GM18519 (cell line): ENCODE results near the gene LPCAT1.
"Not testable (repeated sequence)": the region's sequence is repeated elsewhere in the genome, so short reads cannot be mapped to it uniquely, and the experiment has no call there.

Source experiments
- ATAC-seq: cut with Tn5 transposase; IDR thresholded peaks from one replicate; pipeline ENCODE4 v1.9.1; 2021; ENCODE audit warnings: mild to moderate bottlenecking, moderate library complexity; ENCODE audit not compliant: unreplicated experiment, low FRiP score

The LPCAT1 gene

DNA sequence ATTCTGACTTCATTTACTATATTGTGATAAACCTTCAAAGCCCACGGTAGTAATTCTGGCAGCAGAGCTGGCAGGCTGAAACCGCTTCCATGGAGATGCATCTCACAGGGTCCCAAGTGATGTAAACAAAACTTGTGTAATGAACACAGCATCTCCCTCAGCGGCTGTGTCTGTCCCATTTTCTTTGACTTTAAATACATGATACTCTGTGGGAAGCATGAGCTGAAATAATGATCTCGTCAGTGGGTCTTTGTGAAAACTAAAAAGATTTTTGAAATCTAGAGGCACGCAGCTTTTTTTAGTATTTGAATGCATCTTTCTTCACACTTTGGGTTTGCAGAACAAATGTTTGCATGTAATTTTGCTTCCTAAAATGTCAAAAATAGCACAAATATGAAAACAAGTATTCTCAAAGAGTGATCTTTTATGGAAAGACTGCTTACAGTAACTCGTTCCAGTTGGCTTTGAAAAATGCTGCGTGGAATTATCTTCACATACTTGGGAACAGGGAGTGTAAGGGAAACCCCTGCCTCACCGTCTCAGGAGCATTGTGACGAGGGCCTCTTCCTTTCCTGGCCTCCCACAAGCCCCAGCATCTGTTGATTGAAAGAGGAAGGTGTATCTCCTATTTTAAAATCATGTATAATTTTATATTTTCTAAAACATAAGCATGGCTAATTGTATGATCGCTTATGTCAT, 18.1 kb upstream of the LPCAT1 start:
- no peak for ATAC-seq

DNA sequence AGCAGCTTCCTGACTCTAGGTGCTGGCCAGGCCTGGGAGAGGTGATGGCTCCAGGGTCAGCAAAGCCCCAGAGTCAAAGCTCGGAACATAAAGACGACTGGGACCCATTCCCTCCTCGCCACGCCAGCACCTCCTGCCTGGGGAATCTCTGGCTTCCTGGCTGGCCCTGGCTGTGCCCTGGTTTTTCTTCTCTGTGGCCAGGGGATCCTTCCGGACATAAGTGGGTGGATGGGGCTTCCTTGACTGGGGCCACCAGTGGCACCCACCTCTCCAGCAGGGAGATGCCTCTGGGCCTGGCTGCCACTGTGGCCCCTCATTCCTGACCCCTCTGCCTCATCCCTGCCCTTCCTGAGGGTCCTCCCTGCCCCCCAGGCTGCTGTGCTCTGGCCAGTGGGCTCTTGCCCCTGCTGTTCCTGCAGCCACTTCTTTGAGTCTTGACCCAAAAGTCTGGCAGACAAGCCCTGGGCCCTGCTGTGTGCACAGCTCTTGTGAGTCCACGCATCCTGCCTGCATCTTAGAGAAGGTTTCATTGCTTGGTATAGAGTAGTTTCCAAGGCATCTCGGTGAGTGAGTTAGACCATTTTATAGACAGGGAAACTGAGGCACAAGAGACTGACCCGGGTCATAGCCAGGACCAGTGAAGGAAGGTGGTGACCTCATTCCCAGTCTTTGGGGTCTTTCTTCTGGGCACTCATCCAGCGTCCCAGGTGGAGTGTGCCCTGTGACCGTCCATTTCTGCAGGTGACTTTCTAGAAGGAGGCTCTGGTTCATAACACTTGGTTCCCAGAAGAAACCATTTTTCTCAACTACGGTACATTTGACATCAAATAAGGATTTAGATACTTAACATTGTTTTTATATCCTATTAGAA, 17.3 kb upstream of the LPCAT1 start:
- no peak for ATAC-seq

DNA sequence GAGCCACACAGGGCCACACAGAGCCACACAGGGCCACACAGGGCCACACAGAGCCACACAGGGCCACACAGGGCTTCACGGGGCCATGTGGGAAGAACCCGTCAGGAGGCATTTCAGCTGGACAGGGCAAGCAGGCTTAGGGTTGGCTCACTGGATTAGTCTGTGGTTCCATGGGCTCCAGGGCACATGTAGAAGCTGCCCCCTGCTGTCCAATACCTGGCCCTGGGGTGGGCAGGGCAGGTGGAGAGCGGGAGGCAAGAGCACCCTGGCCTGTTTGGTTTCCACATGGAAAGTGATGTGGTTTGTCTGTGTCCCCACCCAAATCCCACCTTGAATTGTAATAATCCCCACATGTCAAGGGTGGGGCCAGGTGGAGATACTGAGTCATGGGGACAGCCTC, 16.4 kb upstream of the LPCAT1 start:
- no peak for ATAC-seq

- not testable (repeated sequence) for ATAC-seq
Measured at GRCh38 chr5:1539393-1540161, 15.8 kb upstream of the LPCAT1 start.

- ATAC-seq = no peak
Measured at GRCh38 chr5:1538741-1539392, 15.1 kb upstream of the LPCAT1 start.

- ATAC-seq = no peak
Measured at GRCh38 chr5:1538276-1538675, 14.5 kb upstream of the LPCAT1 start.

DNA sequence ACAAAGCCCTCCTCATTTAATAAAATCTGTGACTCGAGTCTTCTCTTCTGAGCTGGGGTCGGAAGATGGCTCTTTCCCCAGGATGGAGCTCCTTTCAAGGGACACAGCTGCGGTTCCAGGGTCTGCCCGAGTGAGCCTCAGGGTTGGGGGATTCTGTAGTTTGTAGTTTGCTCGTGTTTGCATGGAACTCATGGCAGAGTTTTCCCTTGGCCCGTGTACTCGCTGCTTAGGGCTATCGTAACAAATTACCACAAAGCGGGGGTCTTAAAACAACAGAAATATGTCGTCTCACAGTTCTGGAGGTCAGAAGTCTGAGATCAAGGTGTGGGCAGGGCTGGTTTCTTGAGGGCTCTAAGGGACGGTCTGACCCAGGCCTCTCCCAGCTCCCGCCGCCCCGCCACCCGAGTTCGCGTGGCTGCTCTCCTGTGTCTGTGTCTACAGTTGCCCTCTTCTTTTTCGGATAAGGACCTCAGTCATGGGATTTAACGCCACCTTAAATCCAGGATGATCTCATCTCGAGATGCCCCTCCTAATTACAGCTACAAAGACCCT, 13.9 kb upstream of the LPCAT1 start:
- no peak for ATAC-seq

GRCh38 chr5:1536871-1537602, 13.3 kb upstream of the LPCAT1 start:
- ATAC-seq = no peak

DNA sequence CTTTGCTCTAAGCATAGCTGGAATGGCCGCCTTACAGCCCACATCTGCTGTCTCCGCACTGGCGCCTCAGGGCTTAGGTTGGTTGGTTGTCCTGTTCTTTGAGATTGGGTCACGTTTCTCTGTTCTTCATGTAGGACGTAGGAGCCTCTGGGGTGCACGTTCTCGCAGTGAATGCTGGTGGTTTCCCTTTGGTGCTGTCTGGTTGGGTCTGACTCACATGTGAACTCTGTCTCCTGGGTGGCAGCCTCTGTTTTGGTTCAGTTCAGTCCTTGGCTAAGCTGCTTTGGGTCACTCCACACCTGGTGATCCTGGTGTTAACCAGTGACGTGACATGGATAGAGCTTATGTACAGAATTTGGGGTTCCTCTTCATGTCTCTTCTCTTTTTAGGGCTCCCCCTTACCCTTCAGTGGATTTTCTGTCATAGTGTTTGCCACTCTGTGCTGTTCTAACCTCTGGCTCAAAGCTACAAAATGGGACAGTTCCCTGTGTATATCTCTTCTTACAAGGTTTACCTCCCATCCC, 12.6 kb upstream of the LPCAT1 start:
- ATAC-seq = peak; percentile 91

DNA sequence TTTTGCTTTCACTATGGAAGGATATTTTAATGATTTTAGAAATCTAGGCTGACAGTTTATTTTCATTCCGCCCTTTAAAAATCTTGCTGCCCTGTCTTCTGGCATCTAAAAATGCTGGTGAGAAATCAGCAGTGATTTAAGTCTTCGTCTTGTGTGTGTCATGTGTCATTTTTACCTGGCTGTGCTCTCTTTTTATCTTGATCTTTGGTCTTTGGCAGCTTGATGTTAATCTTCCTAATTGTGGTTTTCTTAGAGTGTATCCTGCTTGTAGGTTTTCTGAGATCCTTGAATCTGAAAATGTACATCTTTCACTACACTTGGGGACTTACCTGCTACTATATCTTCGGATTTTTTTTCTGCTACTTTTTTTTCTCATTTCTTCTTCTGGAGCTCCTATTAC, 11.9 kb upstream of the LPCAT1 start:
- no peak for ATAC-seq

DNA sequence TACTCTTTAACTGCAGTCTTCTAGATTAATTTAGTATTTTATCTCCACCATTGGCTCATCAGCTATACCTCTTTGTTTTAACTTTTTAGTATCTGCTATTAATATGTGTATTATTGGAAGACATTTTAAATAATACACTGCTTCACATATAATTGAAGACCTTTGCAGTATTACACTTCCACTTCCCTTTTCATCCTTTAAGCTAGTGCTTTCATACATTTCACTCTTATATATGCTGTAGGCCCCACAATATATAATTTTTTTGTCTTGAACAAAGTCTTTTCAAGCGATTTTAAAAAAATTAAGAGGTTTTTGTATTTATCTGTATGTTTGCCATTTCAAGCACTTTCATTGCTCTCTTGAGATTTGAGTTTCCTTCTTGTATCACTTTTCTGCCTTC, 8.6 kb upstream of the LPCAT1 start:
- ATAC-seq = no peak

DNA sequence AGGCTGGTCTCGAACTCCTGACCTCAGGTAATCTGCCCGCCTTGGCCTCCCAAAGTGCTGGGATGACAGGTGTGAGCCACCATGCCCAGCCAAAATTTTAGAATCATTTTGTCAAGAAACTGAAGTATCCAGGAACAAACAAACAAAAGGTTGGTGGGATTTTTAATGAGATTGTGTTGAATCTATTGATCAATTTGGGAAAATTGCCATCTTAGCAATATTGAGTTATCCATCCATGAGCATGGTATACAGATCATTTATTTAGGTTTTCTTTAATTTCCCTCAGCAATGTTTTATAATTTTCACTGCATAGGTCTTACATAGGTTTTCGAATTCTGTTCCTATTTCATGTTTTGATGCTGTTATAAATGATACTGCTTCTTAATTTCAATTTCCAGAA, 5.7 kb upstream of the LPCAT1 start:
- ATAC-seq = no peak

GRCh38 chr5:1527533-1528205, 3.9 kb upstream of the LPCAT1 start:
- ATAC-seq = no peak

GRCh38 chr5:1526681-1527131, 2.9 kb upstream of the LPCAT1 start:
- no peak for ATAC-seq

GRCh38 chr5:1526190-1526631, 2.5 kb upstream of the LPCAT1 start:
- ATAC-seq = no peak

GRCh38 chr5:1525624-1526189, 1.9 kb upstream of the LPCAT1 start:
- ATAC-seq = no peak

DNA sequence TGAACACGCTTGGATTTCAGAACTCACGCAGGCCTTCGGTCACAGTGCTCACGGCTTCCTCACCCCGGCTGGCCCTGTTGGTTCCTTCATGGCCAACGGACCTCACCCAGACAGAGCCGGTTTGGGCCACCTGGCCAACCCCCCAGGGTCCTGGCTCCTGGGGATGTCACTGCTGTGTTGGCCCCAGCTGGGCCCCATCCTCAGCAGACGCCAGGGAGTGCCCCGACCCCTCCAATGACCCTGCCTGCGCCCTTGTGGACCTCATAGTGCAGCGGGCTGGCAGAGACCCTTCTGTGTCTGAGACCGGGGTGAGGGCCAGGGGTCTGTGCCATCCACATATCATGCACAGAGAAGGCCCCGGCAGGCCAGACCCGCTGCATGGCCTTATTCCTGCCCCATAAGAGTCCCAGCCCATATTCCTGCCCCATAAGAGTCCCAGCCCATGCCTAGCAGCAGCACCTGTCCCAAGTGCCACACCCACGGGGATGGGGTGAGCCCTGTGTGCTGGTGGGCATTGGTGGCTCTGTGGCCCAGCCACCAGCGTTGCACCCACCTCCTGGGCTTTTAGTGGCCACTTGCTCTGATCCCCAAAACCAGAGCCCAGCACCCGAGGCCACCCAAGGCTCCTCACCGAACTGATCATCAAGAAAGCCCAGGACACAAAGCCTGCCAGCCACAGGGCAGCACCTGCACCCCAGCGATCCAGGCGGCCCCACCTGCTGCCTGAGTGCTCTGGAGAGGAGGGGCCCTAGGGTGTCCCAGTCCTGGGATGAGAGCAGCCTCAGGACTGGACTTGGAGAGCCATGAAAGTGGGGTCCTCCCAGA, 1.3 kb upstream of the LPCAT1 start:
- no peak for ATAC-seq

DNA sequence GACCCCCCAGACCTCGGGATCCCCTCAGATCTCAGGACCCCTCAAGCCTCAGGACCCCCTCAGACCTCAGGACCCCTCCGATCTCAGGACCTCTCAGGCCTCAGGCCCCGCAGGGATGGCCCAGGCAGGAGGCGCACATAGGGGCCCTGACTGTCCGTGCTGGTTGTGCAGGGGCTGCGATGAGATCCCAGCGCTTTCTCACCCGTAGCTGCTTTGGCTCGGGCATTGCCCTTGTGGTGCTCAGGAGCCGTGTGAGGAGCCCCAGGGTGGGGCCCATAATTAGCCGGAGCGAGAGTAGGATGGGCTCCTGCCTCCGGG, 680 bp upstream of the LPCAT1 start:
- no peak for ATAC-seq
